Endodermal cell (in vitro differentiated cells): ENCODE results near the gene GCSAM. TPM values are rescaled to one million over a fixed set of nuclear protein-coding genes. Genes with fewer than 3 reads are reported as not detected.

Source experiments
- DNase-seq: peaks from one replicate; pipeline ENCODE4 v3.0.0-alpha.2; 2017
- H3K27ac ChIP-seq: 2 replicates; pipeline ENCODE4 v1.5.1; 2013; ENCODE audit warnings: mild to moderate bottlenecking, low read depth, low read length, moderate library complexity
- H3K27me3 ChIP-seq: 2 replicates; pipeline ENCODE4 v1.6.1; 2013; ENCODE audit warnings: mild to moderate bottlenecking, low read length, moderate library complexity; ENCODE audit not compliant: insufficient read depth, control insufficient read depth, poor library complexity, severe bottlenecking
- H3K36me3 ChIP-seq: 2 replicates; pipeline ENCODE4 v1.7.0; 2013; ENCODE audit warnings: mild to moderate bottlenecking, low read length, moderate library complexity; ENCODE audit not compliant: control insufficient read depth, insufficient read depth
- H3K4me1 ChIP-seq: one replicate; pipeline ENCODE4 v1.7.0; 2013; ENCODE audit warnings: low read length; ENCODE audit not compliant: control insufficient read depth, insufficient read depth
- H3K4me3 ChIP-seq: 2 replicates; pipeline ENCODE4 v1.5.1; 2013; ENCODE audit warnings: mild to moderate bottlenecking, low read length, moderate library complexity
- H3K9ac ChIP-seq: 2 replicates; pipeline ENCODE4 v1.6.1; 2013; ENCODE audit warnings: mild to moderate bottlenecking, low read length, moderate library complexity; ENCODE audit not compliant: poor library complexity, severe bottlenecking; ENCODE audit errors: extremely low read depth
- H3K9me3 ChIP-seq: 2 replicates; pipeline ENCODE4 v1.6.1; 2013; ENCODE audit warnings: mild to moderate bottlenecking, low read length, moderate library complexity; ENCODE audit not compliant: control insufficient read depth
- H3K27ac Mint-ChIP-seq: 2 replicates; pipeline ENCODE4 v1.8.0; 2020; ENCODE audit warnings: mixed read lengths
- H3K27me3 Mint-ChIP-seq: 2 replicates; pipeline ENCODE4 v1.8.0; 2021; ENCODE audit warnings: mild to moderate bottlenecking, mixed read lengths; ENCODE audit not compliant: insufficient read depth
- H3K36me3 Mint-ChIP-seq: 2 replicates; pipeline ENCODE4 v1.8.0; 2020; ENCODE audit warnings: low read depth, mixed read lengths
- H3K4me1 Mint-ChIP-seq: 2 replicates; pipeline ENCODE4 v1.8.0; 2020; ENCODE audit warnings: mixed read lengths
- H3K4me3 Mint-ChIP-seq: 2 replicates; pipeline ENCODE4 v1.8.0; 2020; ENCODE audit warnings: mild to moderate bottlenecking, moderate library complexity, mixed read lengths
- H3K9me3 Mint-ChIP-seq: 2 replicates; pipeline ENCODE4 v1.8.0; 2020; ENCODE audit warnings: mild to moderate bottlenecking, mixed read lengths
- CTCF ChIP-seq: fragments of 200-600 bp; sonication (generic); conservative IDR thresholded peaks from 2 replicates; pipeline ENCODE4 v1.5.0; 2021; ENCODE audit warnings: antibody characterized with exemption, mild to moderate bottlenecking
- WGBS, 2 experiments: methylation state at CpG; one replicate each; pipeline versions ENCODE4 v1.1.5 to v1.1.7; 2013; ENCODE audit warnings: missing lambda C conversion rate in 2 of 2, mixed read lengths in 1 of 2; ENCODE audit not compliant: insufficient coverage in 1 of 2, insufficient read length in 1 of 2; 5-methylcytosine and 5-hydroxymethylcytosine counted together
- total RNA-seq, 2 donors: library from RNA; stranded (reverse); fragmentation: NEBNext Ultra II Directional in 1 of 2; extraction: Animal tissue kit (Norgen Biotek cat#: 25700) in 1 of 2; gene quantifications; 2 replicates in 1 of 2; 3 replicates in 1 of 2; pipeline ENCODE4 v1.2.1, GENCODE V29; 2021

GCSAM gene
- total RNA-seq, 2 donors from 2014 or later, result not detected

GRCh38 chr3:112137781-112138180, 4.7 kb upstream of the GCSAM start:
- peaks cover 5% of the 10 kb centered on the region for H3K4me1 ChIP-seq
- no peak for DNase-seq
- TF ChIP-seq CTCF, result no peak
- Mint-ChIP-seq H3K27me3 (no peaks in the 10 kb centered on the region), H3K4me3 (no peak overlapping the region), H3K36me3 (no peaks in the 10 kb centered on the region), H3K27ac (no peak overlapping the region), H3K9me3 (no peaks in the 10 kb centered on the region), H3K4me1 (peaks cover 26% of the 10 kb centered on the region)
- no peak overlapping the region for H3K4me3 ChIP-seq
- H3K36me3 ChIP-seq, result no peaks in the 10 kb centered on the region
- H3K27ac ChIP-seq, result no peak overlapping the region
- H3K9ac ChIP-seq, result no peak overlapping the region
- no peaks in the 10 kb centered on the region for H3K27me3 ChIP-seq
- peaks cover 2% of the 10 kb centered on the region for H3K9me3 ChIP-seq
- WGBS, 2 experiments, result 80 to 94% methylated on average over 2 to 4 of the region's 4 CpGs

DNA sequence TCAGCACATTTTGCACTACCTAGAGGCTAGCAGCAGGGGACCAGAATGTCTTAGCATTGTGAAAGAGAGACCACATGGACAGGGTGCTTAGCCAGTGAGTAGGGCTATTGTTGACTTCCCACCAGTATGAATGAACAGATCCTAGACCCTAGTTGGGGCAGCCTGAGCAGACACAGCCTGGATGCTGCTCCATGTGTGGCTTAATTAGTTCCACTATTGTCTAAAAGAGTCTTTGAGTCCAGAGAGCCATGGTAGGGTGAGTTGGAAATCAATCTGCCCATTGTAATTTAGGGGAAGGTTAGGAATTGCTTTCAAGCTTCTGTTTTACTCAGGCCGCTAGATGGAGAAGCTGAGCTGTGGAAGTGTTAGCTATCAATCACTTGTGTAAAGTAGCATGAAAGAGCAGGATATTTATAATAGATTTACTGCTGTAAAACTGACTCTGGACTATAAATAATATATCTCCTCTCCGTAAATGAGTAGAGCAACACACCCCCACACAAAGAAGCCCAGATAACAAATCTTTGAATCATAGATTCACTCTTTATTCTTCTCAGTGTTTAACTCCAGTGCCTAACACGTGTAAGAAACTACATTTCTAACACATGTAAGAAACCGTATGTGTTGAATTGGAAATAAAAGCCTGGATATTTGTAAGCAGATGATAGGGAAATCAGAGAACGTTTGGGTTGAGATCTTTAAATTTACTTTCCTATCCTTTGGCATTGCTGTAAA, 4.1 kb upstream of the GCSAM start:
- Histone ChIP-seq H3K36me3 (no peaks in the 10 kb centered on the region), H3K9ac (no peak overlapping the region), H3K4me1 (peaks cover 5% of the 10 kb centered on the region), H3K27ac (peak overlapping the region; percentile 68), H3K27me3 (no peaks in the 10 kb centered on the region), H3K9me3 (no peaks in the 10 kb centered on the region), H3K4me3 (no peak overlapping the region)
- no peak overlapping the region for H3K4me3 Mint-ChIP-seq
- DNase-seq, result peak; percentile 83
- no peaks in the 10 kb centered on the region for H3K27me3 Mint-ChIP-seq
- no peaks in the 10 kb centered on the region for H3K9me3 Mint-ChIP-seq
- peaks cover 26% of the 10 kb centered on the region for H3K4me1 Mint-ChIP-seq
- peak overlapping the region; percentile 88 for H3K27ac Mint-ChIP-seq
- H3K36me3 Mint-ChIP-seq, result no peaks in the 10 kb centered on the region
- TF ChIP-seq CTCF, result peak; percentile 85
- WGBS, 2 experiments, result 13 to 36% methylated on average over 1 to 5 of the region's 5 CpGs

DNA sequence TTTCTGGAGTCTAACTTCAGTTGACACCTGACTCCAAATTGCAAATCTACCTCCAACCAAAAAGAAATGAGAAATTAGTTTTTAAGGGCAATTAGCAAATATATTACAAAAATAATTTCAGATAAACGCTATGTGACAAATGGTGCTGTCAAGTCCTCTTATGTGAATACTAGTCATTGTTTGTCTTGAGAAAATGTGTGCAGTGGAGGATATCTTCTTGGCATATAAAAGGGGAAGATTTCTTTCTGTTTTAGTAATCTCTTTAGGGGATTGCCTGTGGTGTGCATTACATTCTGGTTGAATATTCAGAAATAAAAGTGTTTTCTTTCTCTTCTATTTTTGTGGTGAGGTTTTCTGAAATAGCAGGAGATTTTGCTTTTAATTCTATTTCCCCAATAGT, 3.0 kb upstream of the GCSAM start:
- no peak for DNase-seq
- no peak for TF ChIP-seq CTCF
- H3K27ac Mint-ChIP-seq, result no peak overlapping the region
- H3K27ac ChIP-seq, result no peak overlapping the region
- H3K36me3 ChIP-seq, result no peaks in the 10 kb centered on the region
- no peak overlapping the region for H3K4me3 ChIP-seq
- no peaks in the 10 kb centered on the region for H3K9me3 Mint-ChIP-seq
- 83% methylated on average over 1 of the region's 1 CpG; no CpG with 5 or more reads in 1 of the 2 experiments for WGBS, 2 experiments
- H3K27me3 Mint-ChIP-seq, result no peaks in the 10 kb centered on the region
- no peaks in the 10 kb centered on the region for H3K27me3 ChIP-seq
- no peaks in the 10 kb centered on the region for H3K36me3 Mint-ChIP-seq
- H3K4me1 ChIP-seq, result peaks cover 5% of the 10 kb centered on the region
- H3K9ac ChIP-seq, result no peak overlapping the region
- H3K4me1 Mint-ChIP-seq, result peaks cover 26% of the 10 kb centered on the region
- H3K9me3 ChIP-seq, result no peaks in the 10 kb centered on the region
- no peak overlapping the region for H3K4me3 Mint-ChIP-seq
